NCI-H1048 (cell line): ENCODE measurements around the gene RHOBTB3.
"Not testable (repeated sequence)": the region's sequence is repeated elsewhere in the genome, so short reads cannot be mapped to it uniquely, and the experiment has no call there.

Experiments
- DNase-seq: peaks from one replicate; lab custom pipeline; 2025; lab: John Stamatoyannopoulos, UW

RHOBTB3 gene

GRCh38 chr5:95801532-95801931 is 70.4 kb downstream of the RHOBTB3 start:
- DNase-seq = no peak

- DNase-seq = no peak
Observed at GRCh38 chr5:95801961-95802360, 70.8 kb downstream of the RHOBTB3 start.

- DNase-seq = no peak
Observed at GRCh38 chr5:95803271-95804148, 72.4 kb downstream of the RHOBTB3 start.

DNA sequence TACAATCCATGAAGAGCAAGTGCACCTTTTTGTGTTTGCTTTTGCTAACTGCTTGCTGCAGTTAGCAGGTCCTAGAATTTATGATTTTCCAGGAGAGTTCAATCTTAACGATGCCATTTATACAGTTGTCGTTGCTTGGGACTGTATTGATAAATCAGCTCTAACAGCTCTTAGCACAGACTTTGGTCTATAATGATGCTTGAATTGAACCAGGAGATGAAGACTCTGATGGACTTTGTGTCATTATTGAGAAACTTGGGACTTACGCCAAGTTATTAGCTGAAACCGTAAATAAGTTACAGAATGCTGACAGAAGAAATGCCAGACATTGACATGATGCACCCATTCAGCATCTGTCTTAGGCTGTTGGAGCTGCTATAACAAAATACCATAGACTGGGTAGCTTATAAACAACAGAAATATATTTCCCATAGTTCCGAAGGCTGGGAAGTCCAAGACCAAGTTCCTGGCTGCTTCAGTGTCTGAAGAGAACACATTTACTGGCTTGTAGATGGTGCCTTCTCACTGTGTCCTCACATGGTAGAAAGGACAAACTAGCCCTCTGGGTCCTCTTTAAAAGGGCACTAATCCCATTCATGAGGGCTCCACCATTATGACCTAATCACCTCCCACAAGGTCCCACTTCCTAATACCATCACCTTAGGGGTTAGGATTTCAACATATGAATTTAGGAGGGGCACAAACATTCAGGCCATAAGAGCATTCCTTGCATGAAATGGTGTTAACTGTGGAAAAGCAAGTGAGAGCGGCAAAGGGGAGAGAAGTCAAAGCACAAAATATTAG is 73.8 kb downstream of the RHOBTB3 start:
- DNase-seq = no peak

GRCh38 chr5:95806687-95807086 is 75.6 kb downstream of the RHOBTB3 start:
- DNase-seq = no peak

DNA sequence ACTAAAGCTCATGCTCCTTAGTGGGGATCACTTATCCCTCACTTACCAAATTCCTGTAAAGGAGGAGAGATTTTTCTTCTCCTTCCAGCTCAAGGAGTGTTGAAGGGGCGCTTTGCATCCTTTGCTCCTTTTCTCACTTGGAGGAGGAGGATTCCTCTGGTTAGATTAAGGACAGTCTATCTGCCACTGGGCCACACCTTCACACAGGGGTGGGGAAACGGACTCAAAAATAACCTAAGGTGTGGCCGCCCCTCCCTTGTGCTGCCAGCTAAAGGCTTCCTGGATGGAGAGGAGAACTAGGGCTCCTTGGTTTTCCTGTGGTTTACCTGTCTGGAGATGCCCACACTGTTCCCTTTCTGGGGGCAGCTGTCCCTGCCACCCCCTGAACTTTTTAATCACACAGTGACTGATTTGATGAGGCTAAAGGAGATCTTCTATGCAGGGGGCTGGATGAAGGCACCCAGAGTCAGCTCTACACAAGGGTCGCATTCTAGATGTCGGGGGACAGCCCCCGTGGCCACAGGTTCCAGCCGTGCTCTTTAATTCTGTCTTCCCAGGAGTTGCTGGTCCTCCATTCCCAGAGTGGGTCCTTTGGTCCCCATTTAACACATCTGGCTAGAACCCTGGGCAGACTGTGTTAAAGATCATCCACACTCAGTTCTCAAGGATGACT is 77.0 kb downstream of the RHOBTB3 start:
- DNase-seq = no peak

DNA sequence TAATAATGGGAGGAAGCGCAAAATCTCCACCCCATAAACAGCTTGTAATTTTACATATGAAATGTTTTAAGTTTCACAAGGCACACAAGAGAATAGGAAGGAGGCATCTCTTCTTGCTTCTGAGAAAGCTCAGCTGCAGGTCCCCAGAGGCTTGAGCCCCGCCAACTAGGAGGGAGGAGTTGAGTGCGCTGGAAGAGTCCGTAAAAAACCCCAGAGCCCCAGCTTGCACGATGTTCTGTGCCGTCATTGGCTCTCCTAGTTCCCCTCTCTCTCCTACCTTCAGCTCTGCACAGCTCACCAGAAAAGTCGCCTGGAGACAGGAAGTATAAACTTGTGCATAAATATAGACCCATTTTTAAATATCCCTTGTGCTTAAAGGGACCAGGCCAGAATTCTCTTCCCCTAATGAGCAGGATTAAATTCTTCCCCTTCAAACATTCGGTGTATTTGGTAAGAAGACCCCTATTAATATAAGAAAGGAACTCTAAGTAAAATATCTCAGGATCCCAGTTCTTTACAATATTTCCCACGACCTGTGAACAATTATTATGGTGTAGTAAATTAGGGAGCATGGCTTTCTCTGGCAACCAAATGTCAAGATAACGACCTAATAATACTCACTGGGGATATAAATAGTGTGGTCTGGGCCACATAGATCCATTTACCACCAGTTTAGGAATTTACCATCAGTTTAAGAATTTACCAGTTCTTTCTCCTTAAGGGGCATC is 77.7 kb downstream of the RHOBTB3 start:
- no peak for DNase-seq

GRCh38 chr5:95809414-95809960 is 78.4 kb downstream of the RHOBTB3 start:
- DNase-seq = no peak

DNA sequence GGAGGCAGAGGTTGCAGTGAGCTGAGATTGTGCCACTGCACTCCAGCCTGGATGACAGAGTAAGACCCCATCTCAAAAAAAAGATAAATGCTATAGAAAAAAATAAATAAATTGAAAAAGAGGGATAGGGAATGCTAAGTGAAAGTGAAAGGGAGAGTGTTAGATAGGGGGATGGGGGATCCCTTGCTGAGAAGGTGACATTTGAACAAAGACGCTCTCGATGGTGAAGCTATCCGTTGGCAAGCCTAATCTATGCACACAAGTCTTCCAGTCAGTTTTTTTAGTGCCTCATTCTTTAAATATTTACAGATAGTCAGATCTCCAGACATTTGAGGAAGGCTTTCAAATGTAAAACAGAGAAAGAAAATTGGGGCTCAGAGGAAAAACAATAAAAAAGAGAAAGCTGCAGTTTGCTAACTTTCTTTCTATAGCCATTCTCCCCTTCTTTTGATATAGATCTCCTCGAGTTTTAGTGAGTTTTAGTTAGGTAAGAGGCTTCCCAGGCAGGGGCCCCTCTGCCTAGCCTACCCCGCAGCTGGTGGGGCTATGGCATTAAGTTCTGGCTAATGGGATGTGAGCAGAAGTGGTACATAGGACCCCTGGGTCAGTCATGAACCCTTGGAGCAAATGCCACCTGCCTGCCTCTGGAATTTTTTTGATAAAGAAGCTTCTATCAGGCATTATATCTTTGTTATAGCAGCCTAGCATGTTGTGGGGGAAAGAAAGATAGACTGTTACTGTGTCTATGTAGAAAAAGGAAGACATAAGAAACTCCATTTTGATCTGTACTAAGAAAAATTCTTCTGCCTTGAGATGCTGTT is 79.4 kb downstream of the RHOBTB3 start:
- DNase-seq = no peak

DNA sequence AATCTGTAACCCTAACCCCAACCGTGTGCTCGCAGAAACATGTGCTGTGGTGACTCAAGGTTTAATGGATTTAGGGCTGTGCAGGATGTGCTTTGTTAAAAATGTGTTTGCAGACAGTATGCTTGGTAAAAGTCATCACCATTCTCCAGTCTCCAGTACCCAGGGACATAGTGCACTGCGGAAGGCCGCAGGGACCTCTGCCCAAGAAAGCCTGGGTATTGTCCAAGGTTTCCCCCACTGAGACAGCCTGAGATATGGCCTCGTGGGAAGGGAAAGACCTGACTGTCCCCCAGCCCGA is 79.9 kb downstream of the RHOBTB3 start:
- not testable (repeated sequence) for DNase-seq

- not testable (repeated sequence) for DNase-seq
Observed at GRCh38 chr5:95811461-95812073, 80.4 kb downstream of the RHOBTB3 start.

DNA sequence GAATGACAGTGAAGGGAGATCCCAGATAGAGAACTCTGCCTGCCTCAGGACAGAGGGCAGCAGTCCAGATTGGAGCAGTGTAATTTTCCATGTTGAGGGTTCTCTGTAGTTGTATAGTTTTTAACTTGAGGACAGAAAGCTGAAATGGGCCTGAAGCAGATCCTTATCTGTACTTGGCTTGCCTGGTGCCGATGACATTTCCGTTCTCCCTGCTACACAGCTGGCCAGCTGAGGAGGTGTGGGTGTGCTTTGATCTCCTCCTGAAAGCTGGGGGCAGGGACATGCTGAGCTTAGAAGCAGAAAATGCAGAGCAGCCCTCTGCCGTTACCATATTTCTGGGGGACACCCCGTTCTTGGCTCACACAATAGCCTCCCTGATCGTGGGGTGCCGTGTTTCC is 80.9 kb downstream of the RHOBTB3 start:
- no peak for DNase-seq

DNA sequence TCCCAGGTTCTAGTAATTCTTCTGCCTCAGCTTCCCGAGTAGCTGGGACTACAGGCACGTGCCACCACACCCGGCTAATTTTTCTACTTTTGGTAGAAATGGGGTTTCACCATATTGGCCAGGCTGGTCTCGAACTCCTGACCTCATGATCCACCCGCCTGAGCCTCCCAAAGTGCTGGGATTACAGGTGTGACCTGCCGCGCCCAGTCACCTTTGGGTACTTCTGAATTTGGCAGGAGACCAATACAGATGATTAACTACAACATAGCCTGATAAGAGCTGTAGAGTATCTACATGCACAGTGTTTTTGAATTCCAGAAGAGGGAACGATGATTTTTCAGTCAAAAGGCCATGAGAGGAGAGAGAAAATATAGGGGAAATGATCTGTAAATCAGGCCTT is 81.9 kb downstream of the RHOBTB3 start:
- not testable (repeated sequence) for DNase-seq

- no peak for DNase-seq
Observed at GRCh38 chr5:95815155-95815729, 84.1 kb downstream of the RHOBTB3 start.

GRCh38 chr5:95816341-95816740 is 85.2 kb downstream of the RHOBTB3 start:
- DNase-seq = no peak

- no peak for DNase-seq
Observed at GRCh38 chr5:95816776-95817175, 85.6 kb downstream of the RHOBTB3 start.

DNA sequence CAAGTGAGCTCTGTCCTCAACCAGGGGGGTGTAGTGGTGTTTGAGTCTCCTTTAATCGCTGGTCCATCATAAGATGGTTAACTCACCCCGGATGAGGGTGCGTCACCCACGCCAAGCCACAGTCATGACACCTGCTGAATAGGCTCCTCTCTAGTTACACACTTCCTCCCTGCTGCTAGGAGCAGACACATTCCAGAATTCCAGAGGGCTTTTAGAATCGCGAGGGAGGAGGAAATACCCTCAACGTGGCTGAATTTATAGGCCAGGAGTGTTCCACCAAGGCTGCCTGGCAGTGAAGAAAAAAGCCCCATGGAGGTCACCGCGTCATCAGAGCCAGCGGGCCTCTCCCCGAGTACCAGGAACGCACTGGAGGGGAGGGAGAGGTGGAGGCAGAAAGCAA is 86.3 kb downstream of the RHOBTB3 start:
- no peak for DNase-seq

- no peak for DNase-seq
Observed at GRCh38 chr5:95818181-95819147, 87.3 kb downstream of the RHOBTB3 start.
